ENCODE results near the gene CDK5RAP1. TPM values are rescaled to one million over a fixed set of nuclear protein-coding genes. Genes with fewer than 3 reads are reported as not detected.
A peak's percentile ranks its signal among the peaks of the same experiment; 100 is the strongest.

The CDK5RAP1 gene
- total RNA-seq, 1 donor from 2014 or later, result 25.3 TPM

- H3K27ac Mint-ChIP-seq (ENCODE audit: unreplicated experiment), result peak overlapping the region; percentile 71
- H3K9me3 Mint-ChIP-seq (ENCODE audit: unreplicated experiment), result no peaks in the 10 kb centered on the region
- no peaks in the 10 kb centered on the region for H3K27me3 Mint-ChIP-seq (ENCODE audit: unreplicated experiment)
- peaks cover 9% of the 10 kb centered on the region for H3K36me3 Mint-ChIP-seq (ENCODE audit: unreplicated experiment)
- H3K4me1 Mint-ChIP-seq (ENCODE audit: unreplicated experiment), result peaks cover 41% of the 10 kb centered on the region
- no peak for TF ChIP-seq CTCF (IDR thresholded peaks at IDR 0.05)
- DNase-seq (ENCODE audit: extremely low spot score, unreplicated experiment), result no peak
- no peak overlapping the region for H3K4me3 Mint-ChIP-seq (ENCODE audit: unreplicated experiment)
Observed at GRCh38 chr20:33438481-33438880, 37.2 kb upstream of the CDK5RAP1 start.

- H3K4me3 Mint-ChIP-seq (ENCODE audit: unreplicated experiment), result no peak overlapping the region
- TF ChIP-seq CTCF (IDR thresholded peaks at IDR 0.05), result no peak
- no peaks in the 10 kb centered on the region for H3K9me3 Mint-ChIP-seq (ENCODE audit: unreplicated experiment)
- H3K4me1 Mint-ChIP-seq (ENCODE audit: unreplicated experiment), result peaks cover 33% of the 10 kb centered on the region
- peak; percentile 91 for DNase-seq (ENCODE audit: extremely low spot score, unreplicated experiment)
- peaks cover 9% of the 10 kb centered on the region for H3K36me3 Mint-ChIP-seq (ENCODE audit: unreplicated experiment)
- H3K27ac Mint-ChIP-seq (ENCODE audit: unreplicated experiment), result peak overlapping the region; percentile 78
- H3K27me3 Mint-ChIP-seq (ENCODE audit: unreplicated experiment), result no peaks in the 10 kb centered on the region
Observed at GRCh38 chr20:33437141-33437911, 36.0 kb upstream of the CDK5RAP1 start.

- Mint-ChIP-seq H3K9me3 (ENCODE audit: unreplicated experiment) (no peaks in the 10 kb centered on the region), H3K27me3 (ENCODE audit: unreplicated experiment) (no peaks in the 10 kb centered on the region), H3K4me1 (ENCODE audit: unreplicated experiment) (peaks cover 30% of the 10 kb centered on the region), H3K4me3 (ENCODE audit: unreplicated experiment) (no peak overlapping the region), H3K36me3 (ENCODE audit: unreplicated experiment) (peaks cover 11% of the 10 kb centered on the region), H3K27ac (ENCODE audit: unreplicated experiment) (peak overlapping the region; percentile 50)
- no peak for TF ChIP-seq CTCF (IDR thresholded peaks at IDR 0.05)
- DNase-seq (ENCODE audit: extremely low spot score, unreplicated experiment), result no peak
Observed at GRCh38 chr20:33434434-33434833, 33.1 kb upstream of the CDK5RAP1 start.

GRCh38 chr20:33433465-33434234 is 32.3 kb upstream of the CDK5RAP1 start:
- peak overlapping the region; percentile 50 for H3K27ac Mint-ChIP-seq (ENCODE audit: unreplicated experiment)

More at GRCh38 chr20:33433465-33434234, 32.3 kb upstream of the CDK5RAP1 start:
- no peaks in the 10 kb centered on the region for H3K9me3 Mint-ChIP-seq (ENCODE audit: unreplicated experiment)
- H3K4me1 Mint-ChIP-seq (ENCODE audit: unreplicated experiment), result peaks cover 27% of the 10 kb centered on the region
- H3K4me3 Mint-ChIP-seq (ENCODE audit: unreplicated experiment), result no peak overlapping the region
- no peaks in the 10 kb centered on the region for H3K27me3 Mint-ChIP-seq (ENCODE audit: unreplicated experiment)
- TF ChIP-seq CTCF (IDR thresholded peaks at IDR 0.05), result no peak
- peaks cover 11% of the 10 kb centered on the region for H3K36me3 Mint-ChIP-seq (ENCODE audit: unreplicated experiment)
- no peak for DNase-seq (ENCODE audit: extremely low spot score, unreplicated experiment)

All from osteocyte (in vitro differentiated cells).